Ectodermal cell (in vitro differentiated cells): ENCODE measurements around the gene CCDC88C.
"Not testable (repeated sequence)": the region's sequence is repeated elsewhere in the genome, so short reads cannot be mapped to it uniquely, and the experiment has no call there.

ENCODE experiments used
- H3K27ac ChIP-seq: 2 replicates; pipeline ENCODE4 v1.7.0; 2013; ENCODE audit warnings: mild to moderate bottlenecking, low read depth, low read length; ENCODE audit not compliant: insufficient read depth, poor library complexity, severe bottlenecking
- H3K27me3 ChIP-seq: 2 replicates; pipeline ENCODE4 v1.7.0; 2013; ENCODE audit warnings: mild to moderate bottlenecking, low read length; ENCODE audit not compliant: insufficient read depth, control insufficient read depth, poor library complexity, severe bottlenecking
- H3K36me3 ChIP-seq: one replicate; pipeline ENCODE4 v1.7.0; 2013; ENCODE audit warnings: low read length; ENCODE audit not compliant: control insufficient read depth, insufficient read depth
- H3K4me1 ChIP-seq: one replicate; pipeline ENCODE4 v1.7.0; 2013; ENCODE audit warnings: low read length; ENCODE audit not compliant: control insufficient read depth, insufficient read depth
- H3K4me3 ChIP-seq: 2 replicates; pipeline ENCODE4 v1.7.0; 2013; ENCODE audit warnings: low read depth, low read length, control low read depth; ENCODE audit not compliant: insufficient read depth
- H3K9me3 ChIP-seq: 2 replicates; pipeline ENCODE4 v1.7.0; 2013; ENCODE audit warnings: mild to moderate bottlenecking, low read length, moderate library complexity; ENCODE audit not compliant: control insufficient read depth
- WGBS, 2 experiments: methylation state at CpG; one replicate each; pipeline ENCODE4 v1.1.7; 2013; ENCODE audit warnings: missing lambda C conversion rate in 2 of 2; 5-methylcytosine and 5-hydroxymethylcytosine counted together

The CCDC88C gene

GRCh38 chr14:91228112-91229004 lies 189.3 kb downstream of the CCDC88C start:
- Histone ChIP-seq H3K9me3 (no peaks in the 10 kb centered on the region), H3K27me3 (no peaks in the 10 kb centered on the region), H3K27ac (no peak overlapping the region), H3K36me3 (no peaks in the 10 kb centered on the region), H3K4me3 (no peak overlapping the region), H3K4me1 (no peaks in the 10 kb centered on the region)
- WGBS, 2 experiments, result 79 to 85% methylated on average over 14 of the region's 14 CpGs

- Histone ChIP-seq H3K27ac (no peak overlapping the region), H3K27me3 (no peaks in the 10 kb centered on the region), H3K4me1 (no peaks in the 10 kb centered on the region), H3K9me3 (no peaks in the 10 kb centered on the region), H3K36me3 (no peaks in the 10 kb centered on the region), H3K4me3 (no peak overlapping the region)
- WGBS, 2 experiments, result 94 to 95% methylated on average over 7 of the region's 7 CpGs
These were observed 190.4 kb downstream of the CCDC88C start for GRCh38 chr14:91227183-91227628.

DNA sequence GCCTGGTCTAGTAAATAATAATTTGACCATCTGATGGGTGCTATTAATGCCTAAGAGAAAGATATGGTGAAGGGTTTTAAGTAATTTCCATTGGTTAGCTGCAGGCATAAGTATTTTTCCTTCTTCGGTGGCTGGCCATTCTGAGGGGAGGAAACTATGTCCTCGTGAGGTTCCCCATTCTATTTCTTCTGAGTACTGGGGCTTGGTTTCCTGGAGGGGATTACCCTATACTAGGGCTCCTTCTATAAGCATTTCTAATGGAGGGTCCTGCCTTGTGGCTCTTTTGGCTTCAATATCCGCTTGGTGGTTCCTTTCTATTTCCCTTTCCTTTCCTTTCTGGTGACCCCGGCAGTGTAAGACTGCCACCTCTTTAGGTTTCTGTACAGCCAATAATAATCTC lies 191.3 kb downstream of the CCDC88C start:
- H3K27me3 ChIP-seq, H3K27ac ChIP-seq, H3K36me3 ChIP-seq, H3K4me3 ChIP-seq, H3K4me1 ChIP-seq, H3K9me3 ChIP-seq: not testable (repeated sequence)
- WGBS, 2 experiments, result 88 to 92% methylated on average over 4 of the region's 4 CpGs

- WGBS, 2 experiments, result 92 to 93% methylated on average over 7 of the region's 7 CpGs
- Histone ChIP-seq H3K36me3 (no peaks in the 10 kb centered on the region), H3K27ac (no peak overlapping the region), H3K27me3 (no peaks in the 10 kb centered on the region), H3K9me3 (no peaks in the 10 kb centered on the region), H3K4me3 (no peak overlapping the region), H3K4me1 (no peaks in the 10 kb centered on the region)
These were observed 192.6 kb downstream of the CCDC88C start for GRCh38 chr14:91225025-91225424.

GRCh38 chr14:91223028-91223783 lies 194.4 kb downstream of the CCDC88C start:
- H3K4me3 ChIP-seq, result no peak overlapping the region
- no peaks in the 10 kb centered on the region for H3K27me3 ChIP-seq
- no peaks in the 10 kb centered on the region for H3K36me3 ChIP-seq
- H3K9me3 ChIP-seq, result no peaks in the 10 kb centered on the region
- 100% methylated on average over 1 of the region's 1 CpG; no CpG with 5 or more reads in 1 of the 2 experiments for WGBS, 2 experiments
- H3K27ac ChIP-seq, result no peak overlapping the region
- H3K4me1 ChIP-seq, result no peaks in the 10 kb centered on the region
